ENCODE measurements around the gene TMEM266.

Gene TMEM266

GRCh38 chr15:76127880-76128279 is 68.1 kb downstream of the TMEM266 start:
- no peak for TF ChIP-seq ZFP3 (CRISPR knock-in tag; IDR thresholded peaks at IDR 0.05)
- no peak for TF ChIP-seq ZNF70 (CRISPR knock-in tag; IDR thresholded peaks at IDR 0.05)
- TF ChIP-seq BACH2 (CRISPR knock-in tag; IDR thresholded peaks at IDR 0.05; ENCODE audit: borderline replicate concordance): no peak
- TF ChIP-seq ZNF8 (CRISPR knock-in tag; IDR thresholded peaks at IDR 0.05): no peak
- TF ChIP-seq ISL1 (CRISPR knock-in tag; IDR thresholded peaks at IDR 0.05): no peak
- TF ChIP-seq, protein P1, sequence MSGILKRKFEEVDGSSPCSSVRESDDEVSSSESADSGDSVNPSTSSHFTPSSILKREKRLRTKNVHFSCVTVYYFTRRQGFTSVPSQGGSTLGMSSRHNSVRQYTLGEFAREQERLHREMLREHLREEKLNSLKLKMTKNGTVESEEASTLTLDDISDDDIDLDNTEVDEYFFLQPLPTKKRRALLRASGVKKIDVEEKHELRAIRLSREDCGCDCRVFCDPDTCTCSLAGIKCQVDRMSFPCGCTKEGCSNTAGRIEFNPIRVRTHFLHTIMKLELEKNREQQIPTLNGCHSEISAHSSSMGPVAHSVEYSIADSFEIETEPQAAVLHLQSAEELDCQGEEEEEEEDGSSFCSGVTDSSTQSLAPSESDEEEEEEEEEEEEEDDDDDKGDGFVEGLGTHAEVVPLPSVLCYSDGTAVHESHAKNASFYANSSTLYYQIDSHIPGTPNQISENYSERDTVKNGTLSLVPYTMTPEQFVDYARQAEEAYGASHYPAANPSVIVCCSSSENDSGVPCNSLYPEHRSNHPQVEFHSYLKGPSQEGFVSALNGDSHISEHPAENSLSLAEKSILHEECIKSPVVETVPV (CRISPR knock-in tag; IDR thresholded peaks at IDR 0.05): no peak
- no peak for TF ChIP-seq PPARA (CRISPR knock-in tag; IDR thresholded peaks at IDR 0.05; ENCODE audit: borderline replicate concordance)
- no peak for TF ChIP-seq CREB5 (CRISPR knock-in tag; IDR thresholded peaks at IDR 0.05; ENCODE audit: low read depth)
- TF ChIP-seq ESRRG (CRISPR knock-in tag; IDR thresholded peaks at IDR 0.05): no peak
- TF ChIP-seq SNAI2 (CRISPR knock-in tag; IDR thresholded peaks at IDR 0.05): no peak
- no peak for ATAC-seq

DNA sequence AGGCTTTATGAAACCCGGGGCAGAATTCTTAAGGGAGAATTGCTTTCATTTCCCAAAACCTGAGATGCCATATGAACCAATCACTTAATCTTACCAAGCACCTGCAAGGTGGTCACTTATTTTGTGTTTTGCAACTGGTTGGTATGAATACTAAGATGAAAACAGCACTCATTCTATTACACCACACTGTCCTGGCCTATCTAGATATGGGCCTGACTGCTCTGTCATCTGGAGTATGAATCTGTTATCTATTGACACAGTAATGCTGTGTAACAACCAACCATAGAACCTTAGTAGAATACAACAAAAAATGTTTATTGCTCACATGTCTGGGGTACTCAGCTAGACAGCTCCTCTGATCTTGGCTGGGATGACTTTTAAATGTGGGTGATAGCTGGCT is 74.8 kb downstream of the TMEM266 start:
- TF ChIP-seq POU6F1 (CRISPR knock-in tag; IDR thresholded peaks at IDR 0.05; ENCODE audit: borderline replicate concordance, low read depth): no peak
- TF ChIP-seq PATZ1 (CRISPR knock-in tag; IDR thresholded peaks at IDR 0.05; ENCODE audit: borderline replicate concordance): no peak
- TF ChIP-seq ARNTL (CRISPR knock-in tag; IDR thresholded peaks at IDR 0.05; ENCODE audit: borderline replicate concordance, low read depth): no peak
- no peak for ATAC-seq

DNA sequence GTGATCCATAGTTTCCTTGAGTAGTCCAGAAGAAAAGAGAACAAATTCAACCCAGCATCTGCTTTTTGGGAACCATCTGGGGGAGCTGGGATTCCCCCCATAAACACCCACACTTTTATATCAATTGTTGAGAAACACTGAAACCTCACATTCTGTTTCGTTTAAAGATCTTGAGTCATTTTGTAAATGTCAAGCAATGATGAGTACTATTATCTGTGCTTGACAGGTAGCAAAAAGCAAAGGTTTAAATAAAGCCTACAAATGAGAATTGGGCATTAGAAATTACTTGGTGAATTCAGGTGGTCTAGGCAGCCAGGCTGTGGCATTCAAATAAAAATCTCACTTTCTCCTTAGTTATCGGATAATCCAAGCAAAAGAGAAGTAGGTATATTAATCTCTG is 75.7 kb downstream of the TMEM266 start:
- TF ChIP-seq PPARA (CRISPR knock-in tag; IDR thresholded peaks at IDR 0.05; ENCODE audit: borderline replicate concordance) (no peak), ZNF70 (CRISPR knock-in tag; IDR thresholded peaks at IDR 0.05) (no peak), TSHZ2 (CRISPR knock-in tag; IDR thresholded peaks at IDR 0.05) (no peak), PATZ1 (CRISPR knock-in tag; IDR thresholded peaks at IDR 0.05; ENCODE audit: borderline replicate concordance) (no peak), SNAI2 (CRISPR knock-in tag; IDR thresholded peaks at IDR 0.05) (no peak), CSDC2 (CRISPR knock-in tag; IDR thresholded peaks at IDR 0.05) (no peak)
- TF ChIP-seq, protein P1 (CRISPR knock-in tag; IDR thresholded peaks at IDR 0.05): no peak
- ATAC-seq: no peak
